Middle frontal gyrus (tissue), 1 donor: ENCODE data around the gene HIBADH.
"Not testable (repeated sequence)": the region's sequence is repeated elsewhere in the genome, so short reads cannot be mapped to it uniquely, and the experiment has no call there.

Experiments used
- DNase-seq: peaks from one replicate; pipeline ENCODE4 v3.0.0-alpha.2; 2015; ENCODE audit warnings: low spot score; ENCODE audit errors: extremely low spot score

Gene HIBADH

GRCh38 chr7:27549606-27550005 is 113.1 kb downstream of the HIBADH start:
- DNase-seq = no peak

GRCh38 chr7:27548304-27548703 is 114.4 kb downstream of the HIBADH start:
- DNase-seq = no peak

GRCh38 chr7:27547401-27547800 is 115.3 kb downstream of the HIBADH start:
- no peak for DNase-seq

- no peak for DNase-seq
Measured at GRCh38 chr7:27546610-27547009, 116.1 kb downstream of the HIBADH start.

- no peak for DNase-seq
Measured at GRCh38 chr7:27535795-27536194, 126.9 kb downstream of the HIBADH start.

- no peak for DNase-seq
Measured at GRCh38 chr7:27533652-27534081, 129.0 kb downstream of the HIBADH start.

- DNase-seq = no peak
Measured at GRCh38 chr7:27532314-27532713, 130.4 kb downstream of the HIBADH start.

GRCh38 chr7:27527348-27527714 is 135.4 kb downstream of the HIBADH start:
- DNase-seq = no peak

GRCh38 chr7:27526611-27527347 is 135.9 kb downstream of the HIBADH start:
- no peak for DNase-seq

- DNase-seq = no peak
Measured at GRCh38 chr7:27526131-27526530, 136.6 kb downstream of the HIBADH start.

GRCh38 chr7:27523321-27523720 is 139.4 kb downstream of the HIBADH start:
- DNase-seq = no peak

GRCh38 chr7:27522566-27522965 is 140.1 kb downstream of the HIBADH start:
- no peak for DNase-seq

GRCh38 chr7:27520815-27521790 is 141.6 kb downstream of the HIBADH start:
- DNase-seq = no peak

GRCh38 chr7:27519793-27520469 is 142.8 kb downstream of the HIBADH start:
- DNase-seq = no peak

- DNase-seq = no peak
Measured at GRCh38 chr7:27518561-27519350, 143.9 kb downstream of the HIBADH start.

- DNase-seq = no peak
Measured at GRCh38 chr7:27516421-27516820, 146.3 kb downstream of the HIBADH start.

- DNase-seq = no peak
Measured at GRCh38 chr7:27515933-27516332, 146.8 kb downstream of the HIBADH start.

GRCh38 chr7:27514861-27515260 is 147.8 kb downstream of the HIBADH start:
- DNase-seq = no peak

GRCh38 chr7:27513885-27514284 is 148.8 kb downstream of the HIBADH start:
- DNase-seq = no peak

- not testable (repeated sequence) for DNase-seq
Measured at GRCh38 chr7:27511370-27511769, 151.3 kb downstream of the HIBADH start.

GRCh38 chr7:27510541-27510940 is 152.1 kb downstream of the HIBADH start:
- no peak for DNase-seq
